GM19372 (cell line): ENCODE results near the gene MMAA.
"Not testable (repeated sequence)": the region's sequence is repeated elsewhere in the genome, so short reads cannot be mapped to it uniquely, and the experiment has no call there.

Source experiments
- ATAC-seq: cut with Tn5 transposase; IDR thresholded peaks from one replicate; pipeline ENCODE4 v1.9.1; 2021; ENCODE audit warnings: mild to moderate bottlenecking, low read depth, moderate library complexity; ENCODE audit not compliant: unreplicated experiment

The MMAA gene

GRCh38 chr4:145618932-145619638 lies at the start of gene MMAA:
MMAA (plus strand) TSS chr4:145619385; CDS start chr4:145639140, 19,755 bp downstream.
- peak; percentile 82 for ATAC-seq

DNA sequence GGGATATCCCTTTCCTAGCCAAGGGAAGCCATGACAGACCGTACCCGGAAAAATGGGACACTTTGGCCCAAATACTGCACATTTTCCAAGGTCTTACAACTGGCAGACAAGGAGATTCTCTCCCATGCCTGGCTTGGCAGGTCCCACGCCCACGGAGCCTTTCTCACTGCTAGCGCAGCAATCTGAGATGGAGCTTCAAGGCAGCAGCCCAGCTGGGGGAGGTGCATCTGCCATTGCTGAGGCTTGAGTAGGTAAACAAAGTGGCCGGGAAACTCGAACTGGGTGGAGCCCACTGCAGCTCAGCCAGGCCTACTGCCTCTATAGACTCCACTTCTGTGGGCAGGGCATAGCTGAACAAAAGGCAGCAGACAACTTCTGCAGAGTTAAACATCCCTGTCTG lies 44.6 kb upstream of the MMAA start:
- not testable (repeated sequence) for ATAC-seq

- ATAC-seq, result no peak
Measured at GRCh38 chr4:145580906-145581305, 38.3 kb upstream of the MMAA start.

DNA sequence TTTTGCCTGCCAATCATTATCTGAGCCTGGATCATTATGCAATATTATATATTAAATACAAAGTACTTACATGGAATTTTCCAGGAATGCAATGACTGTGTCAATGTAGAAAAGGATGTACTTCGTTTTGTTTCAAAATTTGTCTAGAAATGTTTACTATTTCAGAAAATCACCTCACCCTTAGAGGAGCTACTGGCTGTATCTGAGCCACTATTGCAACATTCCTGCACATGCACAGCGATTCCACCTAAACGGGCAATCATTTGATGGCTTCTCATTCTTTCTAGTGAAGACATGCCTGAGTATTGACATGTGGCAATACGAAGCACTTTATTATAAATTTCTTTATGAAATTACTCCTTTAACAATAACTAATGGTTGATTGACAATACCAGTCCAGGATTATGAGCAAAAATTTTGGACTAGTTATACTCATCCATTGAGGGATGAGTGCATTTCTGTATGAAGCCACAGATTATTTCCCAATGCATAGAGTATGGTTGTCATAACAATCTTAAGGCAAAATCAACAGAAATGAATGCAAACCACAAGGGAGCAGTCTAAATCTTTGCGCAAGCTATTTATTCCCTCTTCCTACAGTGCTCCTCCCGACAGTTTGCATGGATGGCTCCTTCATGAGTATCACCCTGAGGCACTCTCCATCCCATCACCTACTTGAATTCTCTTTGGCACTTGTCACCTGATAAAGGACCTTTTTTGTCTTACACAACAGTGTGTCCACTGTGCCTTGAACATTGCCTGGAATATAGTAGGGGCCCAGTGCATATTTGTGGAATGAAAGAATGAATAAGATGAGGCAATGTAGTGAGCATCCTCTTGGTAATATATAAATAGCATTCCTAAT lies 35.8 kb upstream of the MMAA start:
- no peak for ATAC-seq

- ATAC-seq, result no peak
Measured at GRCh38 chr4:145587088-145587754, 32.0 kb upstream of the MMAA start.

GRCh38 chr4:145589381-145589780 lies 29.8 kb upstream of the MMAA start:
- not testable (repeated sequence) for ATAC-seq

- no peak for ATAC-seq
Measured at GRCh38 chr4:145589916-145590702, 29.1 kb upstream of the MMAA start.

- no peak for ATAC-seq
Measured at GRCh38 chr4:145602129-145602760, 16.9 kb upstream of the MMAA start.

- ATAC-seq, result no peak
Measured at GRCh38 chr4:145605941-145606340, 13.2 kb upstream of the MMAA start.

- ATAC-seq, result peak; percentile 76
Measured at GRCh38 chr4:145609481-145610427, 9.4 kb upstream of the MMAA start.

- peak; percentile 39 for ATAC-seq
Measured at GRCh38 chr4:145613566-145614232, 5.5 kb upstream of the MMAA start.

DNA sequence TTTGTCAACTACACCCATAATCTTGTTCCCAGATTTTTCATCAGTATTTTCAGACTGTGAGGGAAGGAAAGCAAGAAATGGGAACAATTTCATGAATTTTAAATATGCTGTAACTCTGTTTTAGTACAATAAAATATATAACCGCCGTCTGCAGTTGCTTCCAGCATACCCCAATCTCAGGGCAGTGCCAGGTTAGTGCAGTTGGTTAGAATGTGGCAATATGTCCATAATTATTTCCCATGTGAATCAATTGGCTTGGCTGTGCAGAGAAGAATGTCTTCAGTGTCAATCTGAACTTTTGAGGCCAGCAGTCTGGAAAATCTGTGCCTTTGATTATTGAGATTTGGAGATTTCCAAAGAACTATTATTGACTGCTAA lies 5.0 kb upstream of the MMAA start:
- no peak for ATAC-seq

DNA sequence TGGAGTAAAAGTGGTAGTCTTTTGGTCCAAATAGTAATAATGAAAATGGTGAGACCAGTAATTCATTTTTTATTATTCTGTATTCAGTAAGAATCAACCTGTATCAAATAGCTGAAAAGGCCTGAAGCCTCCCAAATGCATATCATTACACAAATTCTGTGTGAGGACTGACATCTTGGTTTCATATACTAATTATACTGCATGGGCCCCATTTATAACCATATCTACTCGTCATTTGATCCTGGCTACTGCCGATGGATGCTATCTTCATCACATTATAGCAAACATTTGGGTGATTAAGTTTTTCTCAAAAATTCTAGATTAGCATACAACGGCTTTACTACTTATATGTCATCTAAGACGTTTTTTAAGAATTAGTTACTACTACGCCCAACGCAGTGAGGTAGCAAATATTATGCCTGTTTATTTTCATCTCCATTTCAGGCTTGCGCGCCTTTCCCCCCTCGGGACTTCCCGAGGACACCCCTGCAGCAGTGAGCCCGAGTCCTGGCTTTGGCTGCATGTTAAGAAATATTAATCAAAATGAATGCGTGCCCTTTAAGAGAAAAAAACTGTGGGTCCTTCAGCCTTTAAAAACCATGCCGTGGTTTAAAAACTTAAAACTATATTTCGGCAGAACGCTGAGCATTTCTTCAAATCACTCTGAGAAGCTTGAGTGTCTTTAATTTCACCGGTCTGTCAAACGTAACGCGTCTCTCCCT lies 814 bp upstream of the MMAA start:
- ATAC-seq, result no peak

DNA sequence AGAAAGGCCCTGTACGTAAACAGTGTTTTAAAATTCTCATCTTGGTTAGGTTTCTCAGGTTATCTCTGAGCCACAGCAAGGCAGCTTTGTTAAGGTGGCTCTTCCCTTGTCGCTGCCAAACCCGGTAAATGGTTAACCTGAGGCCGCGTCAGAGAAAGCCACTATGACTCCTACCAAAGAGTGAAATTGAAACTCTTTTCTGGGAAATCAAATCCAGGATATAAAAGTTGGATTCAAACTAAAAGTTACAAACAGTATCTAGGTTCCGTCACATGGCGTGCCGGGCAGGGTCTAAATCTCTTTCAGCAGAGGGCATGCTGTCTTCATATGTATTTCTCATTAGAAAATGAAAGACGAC lies 433 bp downstream of the MMAA start:
- peak; percentile 48 for ATAC-seq

DNA sequence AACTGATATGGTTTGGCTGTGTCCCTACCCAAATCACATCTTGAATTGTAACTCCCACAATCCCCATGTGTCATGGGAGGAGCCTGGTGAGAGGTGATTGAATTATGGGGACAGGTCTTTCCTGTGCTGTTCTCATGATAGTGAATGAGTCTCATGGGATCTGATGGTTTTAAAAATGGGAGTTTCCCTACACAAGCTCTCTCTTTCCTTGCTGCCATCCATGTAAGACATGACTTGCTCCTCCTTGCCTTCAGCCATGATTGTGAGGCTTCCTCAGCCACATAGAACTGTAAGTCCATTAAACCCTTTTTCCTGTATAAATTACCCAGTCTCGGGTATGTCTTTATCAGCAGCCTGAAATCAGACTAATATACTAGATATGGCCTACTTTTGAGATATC lies 2.9 kb downstream of the MMAA start:
- not testable (repeated sequence) for ATAC-seq

DNA sequence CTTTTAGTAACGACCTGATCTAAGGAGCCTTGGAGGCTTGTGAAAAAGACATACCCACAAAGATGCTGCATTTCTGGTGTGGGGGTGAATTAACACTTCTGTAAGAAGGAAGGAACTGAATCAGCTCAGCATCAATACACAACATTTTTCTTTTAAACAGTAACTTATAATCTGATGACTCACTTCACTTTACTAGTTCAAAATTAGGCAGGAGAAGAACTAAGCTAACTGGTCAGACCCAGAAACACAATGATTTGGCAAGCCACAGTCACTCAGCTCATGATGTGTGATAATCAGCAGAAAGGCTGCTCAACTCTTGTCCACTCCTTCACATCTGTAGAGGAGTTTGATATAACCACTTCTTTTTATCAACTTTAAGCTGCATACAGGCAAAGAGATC lies 4.6 kb downstream of the MMAA start:
- ATAC-seq, result no peak

- no peak for ATAC-seq
Measured at GRCh38 chr4:145625677-145626622, 6.8 kb downstream of the MMAA start.
